ENCODE results near the gene NBAS. TPM values are rescaled to one million over a fixed set of nuclear protein-coding genes. Genes with fewer than 3 reads are reported as not detected.

The NBAS gene
- total and polyA plus RNA-seq, 2 of the 13 experiments (the other 11 are each of a cell fraction or from before 2014, with no cell fraction given), result 33.6 to 58.7 TPM

DNA sequence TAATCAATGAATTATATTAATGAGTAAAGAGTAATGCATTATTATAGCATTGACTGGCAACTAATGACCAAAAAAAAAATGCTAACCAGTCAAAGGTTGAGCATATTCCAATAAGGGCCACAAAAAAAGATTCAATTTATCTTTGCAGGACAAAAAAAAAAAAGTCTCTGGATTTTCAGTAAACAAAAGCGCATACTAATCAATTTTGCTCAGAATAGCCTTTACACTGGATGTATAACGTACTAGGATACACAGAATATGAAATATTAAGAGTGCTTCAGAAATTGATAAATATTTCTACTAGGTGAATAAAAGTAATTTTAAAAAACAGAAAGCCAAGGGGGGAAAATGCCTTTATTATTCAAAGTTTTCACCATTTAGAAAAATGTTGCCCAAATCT lies 74.4 kb downstream of the NBAS start:
- DNase-seq (ENCODE audit: low spot score) (no peak), FAIRE-seq (no peak), ATAC-seq (no peak)
- Histone ChIP-seq H3K79me2 (ENCODE audit: insufficient read depth, low read length) (no peaks in the 10 kb centered on the region), H3K36me3 (replicated peaks in 1 of 2; ENCODE audit: control insufficient read depth in 1 of 2, insufficient read depth in 2 of 2, low read length in 2 of 2) (peaks cover 8 to 13% of the 10 kb centered on the region in 2 experiments; a peak in 4 of 5 replicates), H4K20me1 (ENCODE audit: insufficient read depth, low read length) (no peaks in the 10 kb centered on the region), H3K27me3 (ENCODE audit: control insufficient read depth in 1 of 2, insufficient read depth in 2 of 2, low read length in 2 of 2) (no peaks in the 10 kb centered on the region), H3K9ac (ENCODE audit: insufficient read depth, low read depth, low read length) (no peak overlapping the region), H2AFZ (ENCODE audit: low read length) (no peak overlapping the region), H3K4me2 (ENCODE audit: low read depth, low read length) (no peak overlapping the region), H3K27ac (ENCODE audit: extremely low read length, insufficient read depth, low read length) (no peak overlapping the region), H3K4me1 (ENCODE audit: insufficient read depth, low read length) (peaks cover 22% of the 10 kb centered on the region), H3K4me3 (replicated peaks in 1 of 3; ENCODE audit: insufficient read depth in 1 of 3, low read depth in 2 of 3, low read length in 3 of 3) (no peak overlapping the region), H3K9me3 (ENCODE audit: low read length) (no peaks in the 10 kb centered on the region)
- no TSS peak for BruUV-seq (replicated peaks)
- ChIA-PET POLR2A (no interaction called here), CTCF (ENCODE audit: low intra/inter-chr PET ratio, low total read pairs) (no interaction called here)
- TF ChIP-seq, protein P1, sequence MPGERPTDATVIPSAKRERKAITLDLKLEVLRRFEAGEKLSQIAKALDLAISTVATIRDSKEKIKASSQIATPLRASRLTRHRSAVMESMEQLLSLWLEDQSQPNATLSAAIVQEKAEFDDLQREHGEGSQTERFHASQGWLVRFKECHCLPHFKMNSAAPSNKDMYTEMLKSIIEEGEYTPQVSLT (CRISPR knock-in tag; IDR thresholded peaks at IDR 0.05; ENCODE audit: borderline replicate concordance, low read depth), result no peak
- TF ChIP-seq MAFK (conservative IDR thresholded peaks at IDR 0.05 in 1 of 2, IDR thresholded peaks at IDR 0.05 in 1 of 2; ENCODE audit: low read length in 2 of 2) (peak; percentile 62 to 79), ZNF234 (CRISPR knock-in tag; conservative IDR thresholded peaks at IDR 0.05) (no peak), MAFF (IDR thresholded peaks at IDR 0.05; ENCODE audit: low read depth, low read length) (peak; percentile 55; the same call in 1 of the 2 replicates), KDM3A (CRISPR knock-in tag; IDR thresholded peaks at IDR 0.05; ENCODE audit: low read depth) (no peak)
- WGBS (ENCODE audit: low lambda C conversion rate), result 95% methylated on average over 2 of the region's 2 CpGs
- in situ Hi-C loops (cut with HindIII; ENCODE audit: extremely low pct_ligation_motif_present, low pct_unique_long_range_greater_than_20kb) (no loop called here), intact Hi-C loops (cut with micrococcal nuclease; ENCODE audit: unreplicated experiment) (no loop called here)

GRCh38 chr2:15485949-15486348 lies 75.2 kb downstream of the NBAS start:
- ChIA-PET CTCF (ENCODE audit: low intra/inter-chr PET ratio, low total read pairs) (no interaction called here), POLR2A (interaction anchor here (0.6 kb wide), 1 partner anchor 76 kb away, joined by 3 read pairs; the partner anchor contains the start of gene NBAS)
- intact Hi-C loops (cut with micrococcal nuclease; ENCODE audit: unreplicated experiment) (no loop called here), in situ Hi-C loops (cut with HindIII; ENCODE audit: extremely low pct_ligation_motif_present, low pct_unique_long_range_greater_than_20kb) (no loop called here)
- ATAC-seq, result peak; percentile 99
- peak; percentile 31 for DNase-seq (ENCODE audit: low spot score)
- H3K27ac ChIP-seq (ENCODE audit: extremely low read length, insufficient read depth, low read length), result peak overlapping the region; percentile 10
- H3K9ac ChIP-seq (ENCODE audit: insufficient read depth, low read depth, low read length), result no peak overlapping the region
- FAIRE-seq, result no peak
- 0 out of 2 replicates have a peak overlapping the region, but pooled peaks have one; percentile 13 for H3K4me2 ChIP-seq (ENCODE audit: low read depth, low read length)
- peaks cover 22% of the 10 kb centered on the region for H3K4me1 ChIP-seq (ENCODE audit: insufficient read depth, low read length)
- no peaks in the 10 kb centered on the region for H3K27me3 ChIP-seq (ENCODE audit: control insufficient read depth in 1 of 2, insufficient read depth in 2 of 2, low read length in 2 of 2)
- H3K4me3 ChIP-seq (replicated peaks in 1 of 3; ENCODE audit: insufficient read depth in 1 of 3, low read depth in 2 of 3, low read length in 3 of 3), result no peak overlapping the region
- no TSS peak for BruUV-seq (replicated peaks)
- no peaks in the 10 kb centered on the region for H4K20me1 ChIP-seq (ENCODE audit: insufficient read depth, low read length)
- no peak overlapping the region for H2AFZ ChIP-seq (ENCODE audit: low read length)
- WGBS (ENCODE audit: low lambda C conversion rate), result 38% methylated on average over 5 of the region's 5 CpGs
- H3K36me3 ChIP-seq (replicated peaks in 1 of 2; ENCODE audit: control insufficient read depth in 1 of 2, insufficient read depth in 2 of 2, low read length in 2 of 2), result peaks cover 8 to 13% of the 10 kb centered on the region in 2 experiments
- no peaks in the 10 kb centered on the region for H3K79me2 ChIP-seq (ENCODE audit: insufficient read depth, low read length)
- H3K9me3 ChIP-seq (ENCODE audit: low read length), result no peaks in the 10 kb centered on the region
- TF ChIP-seq TBX2 (CRISPR knock-in tag; IDR thresholded peaks at IDR 0.05; ENCODE audit: borderline replicate concordance) (0 out of 2 replicates have a peak, but pooled peaks have one; percentile 16), DPF2 (CRISPR knock-in tag; IDR thresholded peaks at IDR 0.05; ENCODE audit: borderline replicate concordance, low read depth) (no peak), ZSCAN21 (CRISPR knock-in tag; IDR thresholded peaks at IDR 0.05; ENCODE audit: borderline replicate concordance) (no peak), GZF1 (CRISPR knock-in tag; IDR thresholded peaks at IDR 0.05) (no peak), ZNF264 (CRISPR knock-in tag; IDR thresholded peaks at IDR 0.05) (peak; percentile 48; the same call in 1 of the 2 replicates), ZNF292 (CRISPR knock-in tag; IDR thresholded peaks at IDR 0.05; ENCODE audit: borderline replicate concordance, low read depth) (peak; percentile 72; the same call in 1 of the 2 replicates), ZNF878 (CRISPR knock-in tag; IDR thresholded peaks at IDR 0.05) (no peak), ZNF143 (CRISPR knock-in tag; IDR thresholded peaks at IDR 0.05) (no peak), NR2F6 (IDR thresholded peaks at IDR 0.05) (peak; percentile 20), NR2F6 (CRISPR knock-in tag; IDR thresholded peaks at IDR 0.05) (no peak), HNF4A (CRISPR knock-in tag; IDR thresholded peaks at IDR 0.05) (peak; percentile 91), KDM5A (IDR thresholded peaks at IDR 0.05; ENCODE audit: borderline replicate concordance, low read length) (no peak), SALL1 (CRISPR knock-in tag; IDR thresholded peaks at IDR 0.05) (peak; percentile 57; the same call in 1 of the 2 replicates)
- TF ChIP-seq, protein P2, sequence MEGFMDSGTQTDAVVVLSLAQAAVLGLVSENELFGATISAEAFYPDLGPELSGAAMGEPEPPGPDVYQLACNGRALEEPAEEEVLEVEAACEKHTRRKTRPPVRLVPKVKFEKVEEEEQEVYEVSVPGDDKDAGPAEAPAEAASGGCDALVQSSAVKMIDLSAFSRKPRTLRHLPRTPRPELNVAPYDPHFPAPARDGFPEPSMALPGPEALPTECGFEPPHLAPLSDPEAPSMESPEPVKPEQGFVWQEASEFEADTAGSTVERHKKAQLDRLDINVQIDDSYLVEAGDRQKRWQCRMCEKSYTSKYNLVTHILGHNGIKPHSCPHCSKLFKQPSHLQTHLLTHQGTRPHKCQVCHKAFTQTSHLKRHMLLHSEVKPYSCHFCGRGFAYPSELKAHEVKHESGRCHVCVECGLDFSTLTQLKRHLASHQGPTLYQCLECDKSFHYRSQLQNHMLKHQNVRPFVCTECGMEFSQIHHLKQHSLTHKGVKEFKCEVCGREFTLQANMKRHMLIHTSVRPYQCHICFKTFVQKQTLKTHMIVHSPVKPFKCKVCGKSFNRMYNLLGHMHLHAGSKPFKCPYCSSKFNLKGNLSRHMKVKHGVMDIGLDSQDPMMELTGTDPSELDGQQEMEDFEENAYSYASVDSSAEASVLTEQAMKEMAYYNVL (CRISPR knock-in tag; IDR thresholded peaks at IDR 0.05; ENCODE audit: borderline replicate concordance), result no peak

Data from HepG2 (cell line).